ENCODE measurements around the gene LAMTOR2. TPM values are rescaled to one million over a fixed set of nuclear protein-coding genes. Genes with fewer than 3 reads are reported as not detected.

Gene LAMTOR2
- polyA plus RNA-seq, 1 donor from 2014 or later, result 81.3 TPM

DNA sequence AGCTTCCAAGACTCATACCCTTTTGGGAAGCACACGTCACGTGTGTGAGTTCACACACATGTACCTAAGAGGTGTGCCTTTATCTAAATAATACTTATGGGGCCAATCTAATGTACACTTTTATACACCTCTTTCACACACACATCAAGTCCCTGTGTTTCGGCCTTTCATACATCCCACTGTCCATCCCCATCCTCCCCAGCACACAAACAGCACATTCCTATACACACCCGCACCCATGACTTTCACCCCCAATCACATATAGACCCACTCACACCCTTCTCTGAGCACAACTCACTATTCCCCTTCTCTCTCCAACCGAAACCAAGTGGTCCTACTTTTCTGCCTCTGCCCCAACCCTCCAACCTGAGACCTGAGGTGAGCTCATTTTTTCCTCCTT, 24.1 kb downstream of the LAMTOR2 start:
- H3K4me2 ChIP-seq (ENCODE audit: low read length), result peak overlapping the region; percentile 75

DNA sequence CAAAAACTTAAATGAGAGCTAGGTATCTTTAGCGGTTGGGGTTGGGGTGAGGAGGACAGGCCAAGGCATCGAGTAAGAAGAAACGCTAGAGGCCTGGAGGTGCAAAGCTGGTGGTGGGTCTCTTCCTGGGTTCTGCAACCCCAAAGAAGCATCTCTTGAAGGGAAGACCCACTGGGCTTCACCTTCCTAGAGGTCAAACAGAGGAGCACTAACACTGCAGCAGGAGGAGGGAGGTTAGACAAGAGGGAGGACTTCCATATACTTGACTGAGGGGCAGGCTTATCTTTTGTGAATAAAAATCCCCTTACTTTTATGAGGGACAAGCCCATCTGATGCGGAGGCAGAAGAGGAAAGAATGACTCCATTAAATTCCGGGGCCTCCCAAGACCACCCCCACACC, 25.2 kb downstream of the LAMTOR2 start:
- Histone ChIP-seq H3K79me2 (replicated peaks; ENCODE audit: insufficient read depth, low read length) (peaks cover 95% of the 10 kb centered on the region), H2AFZ (ENCODE audit: low read depth, low read length) (no peak overlapping the region), H3K36me3 (ENCODE audit: insufficient read depth, low read length) (peaks cover 5% of the 10 kb centered on the region), H3K4me3 (ENCODE audit: low read length) (peak overlapping the region; percentile 93), H3K9ac (ENCODE audit: low read length) (peak overlapping the region; percentile 99), H3K27me3 (ENCODE audit: insufficient read depth, low read depth, low read length) (no peaks in the 10 kb centered on the region), H3K27ac (ENCODE audit: low read length) (peak overlapping the region; percentile 85), H3K9me2 (ENCODE audit: insufficient read depth, low read length) (no peaks in the 10 kb centered on the region), H4K20me1 (ENCODE audit: insufficient read depth) (peaks cover 51% of the 10 kb centered on the region), H3K9me3 (ENCODE audit: low read length) (no peaks in the 10 kb centered on the region), H3F3A (ENCODE audit: insufficient read depth, low read length, poor library complexity, severe bottlenecking) (no peaks in the 10 kb centered on the region), H3K4me2 (ENCODE audit: low read length) (peak overlapping the region; percentile 83)
- TF ChIP-seq MXI1 (conservative IDR thresholded peaks at IDR 0.05; ENCODE audit: poor library complexity, severe bottlenecking) (no peak), POLR2AphosphoS5 (IDR thresholded peaks at IDR 0.05) (no peak), SMC3 (conservative IDR thresholded peaks at IDR 0.05; ENCODE audit: poor library complexity) (no peak), TAF1 (IDR thresholded peaks at IDR 0.05; ENCODE audit: low read depth) (no peak), EZH2 (IDR thresholded peaks at IDR 0.05; ENCODE audit: borderline replicate concordance, insufficient read depth, low read length, poor library complexity, severe bottlenecking) (no peak), EP300 (conservative IDR thresholded peaks at IDR 0.05; ENCODE audit: poor library complexity, severe bottlenecking) (no peak), RAD21 (conservative IDR thresholded peaks at IDR 0.05) (no peak)
- TF ChIP-seq, protein P1, sequence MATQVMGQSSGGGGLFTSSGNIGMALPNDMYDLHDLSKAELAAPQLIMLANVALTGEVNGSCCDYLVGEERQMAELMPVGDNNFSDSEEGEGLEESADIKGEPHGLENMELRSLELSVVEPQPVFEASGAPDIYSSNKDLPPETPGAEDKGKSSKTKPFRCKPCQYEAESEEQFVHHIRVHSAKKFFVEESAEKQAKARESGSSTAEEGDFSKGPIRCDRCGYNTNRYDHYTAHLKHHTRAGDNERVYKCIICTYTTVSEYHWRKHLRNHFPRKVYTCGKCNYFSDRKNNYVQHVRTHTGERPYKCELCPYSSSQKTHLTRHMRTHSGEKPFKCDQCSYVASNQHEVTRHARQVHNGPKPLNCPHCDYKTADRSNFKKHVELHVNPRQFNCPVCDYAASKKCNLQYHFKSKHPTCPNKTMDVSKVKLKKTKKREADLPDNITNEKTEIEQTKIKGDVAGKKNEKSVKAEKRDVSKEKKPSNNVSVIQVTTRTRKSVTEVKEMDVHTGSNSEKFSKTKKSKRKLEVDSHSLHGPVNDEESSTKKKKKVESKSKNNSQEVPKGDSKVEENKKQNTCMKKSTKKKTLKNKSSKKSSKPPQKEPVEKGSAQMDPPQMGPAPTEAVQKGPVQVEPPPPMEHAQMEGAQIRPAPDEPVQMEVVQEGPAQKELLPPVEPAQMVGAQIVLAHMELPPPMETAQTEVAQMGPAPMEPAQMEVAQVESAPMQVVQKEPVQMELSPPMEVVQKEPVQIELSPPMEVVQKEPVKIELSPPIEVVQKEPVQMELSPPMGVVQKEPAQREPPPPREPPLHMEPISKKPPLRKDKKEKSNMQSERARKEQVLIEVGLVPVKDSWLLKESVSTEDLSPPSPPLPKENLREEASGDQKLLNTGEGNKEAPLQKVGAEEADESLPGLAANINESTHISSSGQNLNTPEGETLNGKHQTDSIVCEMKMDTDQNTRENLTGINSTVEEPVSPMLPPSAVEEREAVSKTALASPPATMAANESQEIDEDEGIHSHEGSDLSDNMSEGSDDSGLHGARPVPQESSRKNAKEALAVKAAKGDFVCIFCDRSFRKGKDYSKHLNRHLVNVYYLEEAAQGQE (IDR thresholded peaks at IDR 0.05; ENCODE audit: borderline replicate concordance), result no peak
- TF ChIP-seq, protein P2, sequence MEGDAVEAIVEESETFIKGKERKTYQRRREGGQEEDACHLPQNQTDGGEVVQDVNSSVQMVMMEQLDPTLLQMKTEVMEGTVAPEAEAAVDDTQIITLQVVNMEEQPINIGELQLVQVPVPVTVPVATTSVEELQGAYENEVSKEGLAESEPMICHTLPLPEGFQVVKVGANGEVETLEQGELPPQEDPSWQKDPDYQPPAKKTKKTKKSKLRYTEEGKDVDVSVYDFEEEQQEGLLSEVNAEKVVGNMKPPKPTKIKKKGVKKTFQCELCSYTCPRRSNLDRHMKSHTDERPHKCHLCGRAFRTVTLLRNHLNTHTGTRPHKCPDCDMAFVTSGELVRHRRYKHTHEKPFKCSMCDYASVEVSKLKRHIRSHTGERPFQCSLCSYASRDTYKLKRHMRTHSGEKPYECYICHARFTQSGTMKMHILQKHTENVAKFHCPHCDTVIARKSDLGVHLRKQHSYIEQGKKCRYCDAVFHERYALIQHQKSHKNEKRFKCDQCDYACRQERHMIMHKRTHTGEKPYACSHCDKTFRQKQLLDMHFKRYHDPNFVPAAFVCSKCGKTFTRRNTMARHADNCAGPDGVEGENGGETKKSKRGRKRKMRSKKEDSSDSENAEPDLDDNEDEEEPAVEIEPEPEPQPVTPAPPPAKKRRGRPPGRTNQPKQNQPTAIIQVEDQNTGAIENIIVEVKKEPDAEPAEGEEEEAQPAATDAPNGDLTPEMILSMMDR (IDR thresholded peaks at IDR 0.05; ENCODE audit: poor library complexity, severe bottlenecking), result no peak

More for the DNA sequence above, 24.1 kb downstream of the LAMTOR2 start:
- Histone ChIP-seq H3F3A (ENCODE audit: insufficient read depth, low read length, poor library complexity, severe bottlenecking) (peaks cover 3% of the 10 kb centered on the region), H3K27ac (ENCODE audit: low read length) (peak overlapping the region; percentile 28), H3K9me3 (ENCODE audit: low read length) (no peaks in the 10 kb centered on the region), H3K9ac (ENCODE audit: low read length) (peak overlapping the region; percentile 59), H3K27me3 (ENCODE audit: insufficient read depth, low read depth, low read length) (no peaks in the 10 kb centered on the region), H3K36me3 (ENCODE audit: insufficient read depth, low read length) (peaks cover 9% of the 10 kb centered on the region), H3K79me2 (replicated peaks; ENCODE audit: insufficient read depth, low read length) (peaks cover 95% of the 10 kb centered on the region), H4K20me1 (ENCODE audit: insufficient read depth) (peaks cover 55% of the 10 kb centered on the region), H2AFZ (ENCODE audit: low read depth, low read length) (no peak overlapping the region), H3K9me2 (ENCODE audit: insufficient read depth, low read length) (no peaks in the 10 kb centered on the region), H3K4me3 (ENCODE audit: low read length) (peak overlapping the region; percentile 93)
- TF ChIP-seq TAF1 (IDR thresholded peaks at IDR 0.05; ENCODE audit: low read depth), result no peak
- no peak for TF ChIP-seq RAD21 (conservative IDR thresholded peaks at IDR 0.05)
- no peak for TF ChIP-seq EP300 (conservative IDR thresholded peaks at IDR 0.05; ENCODE audit: poor library complexity, severe bottlenecking)
- TF ChIP-seq, protein P1 (IDR thresholded peaks at IDR 0.05; ENCODE audit: borderline replicate concordance), result no peak
- TF ChIP-seq SMC3 (conservative IDR thresholded peaks at IDR 0.05; ENCODE audit: poor library complexity), result no peak
- TF ChIP-seq POLR2AphosphoS5 (IDR thresholded peaks at IDR 0.05), result no peak
- no peak for TF ChIP-seq MXI1 (conservative IDR thresholded peaks at IDR 0.05; ENCODE audit: poor library complexity, severe bottlenecking)
- no peak for TF ChIP-seq EZH2 (IDR thresholded peaks at IDR 0.05; ENCODE audit: borderline replicate concordance, insufficient read depth, low read length, poor library complexity, severe bottlenecking)
- TF ChIP-seq, protein P2 (IDR thresholded peaks at IDR 0.05; ENCODE audit: poor library complexity, severe bottlenecking), result no peak
